Activated CD4-positive, alpha-beta T cell treated with anti-CD3 and anti-CD28 coated beads, Interleukin-2, amount 50 U/mL, for 16 hours (primary cell): Measurements from ENCODE around the gene CEP89.
A peak's percentile ranks its signal among the peaks of the same experiment; 100 is the strongest.

Source experiments
- DNase-seq: peaks from one replicate; pipeline ENCODE4 v3.0.0-alpha.2; 2020

The CEP89 gene

DNA sequence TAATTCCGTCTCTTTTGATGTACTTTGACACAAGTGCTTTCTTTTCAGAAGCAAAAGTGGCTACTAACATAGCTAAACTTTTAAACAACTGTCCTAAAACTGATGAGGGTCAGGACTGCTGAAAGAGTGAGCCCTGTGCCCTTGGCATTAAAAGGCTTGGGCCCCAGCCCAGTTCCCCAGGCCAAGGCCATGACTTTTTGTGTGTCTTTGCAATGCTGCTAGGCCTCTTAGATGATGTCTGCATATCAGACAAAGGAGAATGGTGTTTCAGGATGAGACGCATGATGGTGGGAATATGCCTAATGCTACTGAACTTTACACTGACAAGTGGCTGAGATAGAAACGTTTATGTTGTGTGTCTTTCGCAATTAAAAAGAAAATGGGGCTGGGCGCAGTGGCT lies 140.1 kb downstream of the CEP89 start:
- DNase-seq: no peak

DNA sequence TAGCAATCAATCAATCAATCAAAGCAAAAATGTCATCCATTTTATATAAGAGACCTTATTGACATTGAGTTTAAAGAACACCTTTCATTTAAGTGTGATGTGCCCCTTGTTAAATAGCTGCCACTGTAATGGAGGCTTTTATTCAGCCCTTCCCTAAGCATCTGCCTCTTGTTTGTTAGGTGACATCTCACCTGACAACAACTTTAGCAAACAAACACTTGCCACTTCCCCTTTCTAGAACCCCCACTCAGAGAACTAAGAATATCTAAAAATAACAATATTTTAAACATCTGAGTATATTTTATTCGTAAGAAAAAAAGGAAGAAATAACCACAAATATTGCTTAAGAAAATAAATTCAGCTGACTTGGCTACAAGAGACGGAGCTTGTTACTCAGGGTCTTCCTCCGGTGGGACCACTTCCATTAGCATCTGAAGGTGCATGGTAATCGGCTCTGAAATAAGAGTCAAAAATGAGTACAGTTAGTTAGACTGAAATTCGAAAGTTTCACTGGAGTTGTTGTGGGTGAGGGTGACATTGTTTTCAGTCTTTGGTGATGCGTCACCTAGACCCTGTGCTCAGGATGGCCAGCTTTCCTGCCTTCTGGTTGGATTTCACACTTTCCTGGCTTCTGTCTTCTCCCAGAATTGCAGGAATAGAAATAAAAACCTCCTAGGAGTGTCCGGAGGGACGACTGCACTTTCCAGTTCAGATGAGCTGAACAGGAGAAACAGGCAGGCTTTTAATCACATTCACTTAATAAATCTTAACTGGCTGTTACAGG lies 141.3 kb downstream of the CEP89 start:
- DNase-seq: no peak

DNA sequence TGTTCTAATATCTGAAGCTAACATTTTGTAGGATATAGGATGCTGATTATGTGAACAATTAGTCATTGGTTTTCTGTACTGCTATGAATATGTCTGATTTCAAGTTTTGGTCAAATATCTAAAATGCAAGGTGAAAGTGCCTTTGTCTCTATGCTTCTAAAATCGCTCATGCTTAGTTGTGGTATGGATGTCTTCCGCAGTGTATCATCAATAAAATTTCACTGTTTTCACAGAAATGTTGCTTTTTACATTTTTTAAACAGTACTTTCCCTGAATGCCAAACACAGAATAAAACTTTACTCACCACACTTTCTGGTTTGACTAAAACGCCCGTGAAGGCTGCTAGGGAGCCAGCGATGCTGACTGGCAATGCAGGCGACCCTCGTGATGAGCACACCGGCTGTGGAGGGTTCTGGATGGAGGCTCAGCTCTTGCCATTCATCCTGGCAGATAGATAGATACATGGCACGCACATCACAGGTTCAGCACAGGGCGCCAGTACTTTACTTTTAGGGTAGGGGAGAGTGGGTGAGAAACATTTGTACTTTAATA lies 142.3 kb downstream of the CEP89 start:
- peak; percentile 26 for DNase-seq

DNA sequence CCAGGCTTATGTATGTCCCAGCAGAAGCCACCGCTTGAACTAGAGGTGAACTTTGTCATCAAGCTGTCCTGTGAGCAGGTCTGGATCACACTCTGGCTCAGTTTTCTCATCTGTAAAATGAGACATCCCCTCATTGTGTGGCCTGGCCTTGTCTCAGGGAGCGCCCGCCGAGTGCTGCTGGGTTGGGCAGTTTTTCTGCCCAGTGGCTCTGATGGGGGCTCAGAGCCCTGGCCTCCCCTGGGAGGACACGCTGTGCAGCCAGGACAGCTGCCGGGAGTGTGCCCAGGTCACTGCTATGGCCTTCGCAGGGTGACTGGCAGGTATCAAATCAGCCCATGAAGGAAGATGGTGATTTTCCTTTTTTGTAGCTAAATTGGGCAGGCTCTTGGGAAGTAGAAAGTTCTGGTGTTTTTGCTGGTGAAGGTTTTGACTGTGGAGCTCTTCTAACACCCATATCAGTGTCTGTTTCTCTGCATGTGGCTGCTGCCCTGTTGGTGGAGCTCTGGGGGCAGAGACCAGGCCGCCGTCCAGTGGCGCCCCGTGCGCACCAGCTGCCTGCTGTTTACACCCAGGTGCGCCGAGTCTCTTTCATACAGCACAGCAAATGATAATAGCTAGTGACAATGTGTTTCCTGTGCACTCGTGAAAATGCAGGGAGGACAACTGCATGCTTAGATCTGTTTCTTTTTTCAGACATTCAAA lies 143.0 kb downstream of the CEP89 start:
- DNase-seq: no peak

DNA sequence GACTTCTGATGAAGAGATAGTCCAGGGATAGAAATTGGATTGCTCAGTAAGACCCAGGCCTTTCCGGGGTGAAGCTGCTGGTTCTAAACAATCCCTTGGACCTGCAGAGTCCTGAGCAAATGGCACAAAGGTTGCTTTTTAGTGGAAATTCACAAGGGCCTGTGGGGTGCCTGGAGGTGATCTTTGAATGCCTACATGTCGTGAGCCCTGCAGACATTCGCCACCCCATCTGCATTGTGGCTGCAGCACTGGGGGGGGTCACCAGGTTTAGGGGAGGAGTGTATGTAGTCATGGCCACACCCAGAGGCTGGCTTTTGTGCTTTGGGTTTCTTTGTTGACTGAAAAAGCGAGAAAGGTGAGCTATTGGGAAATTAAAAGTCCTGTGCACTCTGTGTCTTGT lies 143.6 kb downstream of the CEP89 start:
- no peak for DNase-seq
